GM19099 (cell line): Measurements from ENCODE around the gene PDZD7.
A peak's percentile ranks its signal among the peaks of the same experiment; 100 is the strongest.

Experiments used
- POLR2A ChIP-seq: IDR thresholded peaks from 3 replicates; pipeline ENCODE4 v1.6.1; 2011; ENCODE audit warnings: low read depth; ENCODE audit not compliant: insufficient read length; ENCODE audit errors: extremely low read depth

Gene PDZD7

DNA sequence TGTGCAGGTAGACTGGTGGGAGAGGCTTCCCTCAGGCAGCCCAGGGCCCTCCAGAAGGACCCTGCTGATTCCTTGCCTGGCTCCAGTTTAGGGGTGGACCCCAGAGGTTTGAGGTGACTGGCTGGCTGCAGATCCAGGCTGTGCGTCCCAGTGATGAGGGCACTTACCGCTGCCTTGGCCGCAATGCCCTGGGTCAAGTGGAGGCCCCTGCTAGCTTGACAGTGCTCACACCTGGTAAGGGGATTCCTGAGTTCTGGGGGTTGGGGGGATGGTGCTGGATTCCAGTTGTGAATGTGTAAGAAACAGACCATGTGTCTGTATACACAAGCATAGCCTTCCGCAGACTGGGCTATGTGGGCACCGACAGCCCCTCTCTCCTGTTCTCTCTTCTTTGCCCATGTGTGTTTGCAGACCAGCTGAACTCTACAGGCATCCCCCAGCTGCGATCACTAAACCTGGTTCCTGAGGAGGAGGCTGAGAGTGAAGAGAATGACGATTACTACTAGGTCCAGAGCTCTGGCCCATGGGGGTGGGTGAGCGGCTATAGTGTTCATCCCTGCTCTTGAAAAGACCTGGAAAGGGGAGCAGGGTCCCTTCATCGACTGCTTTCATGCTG is 33.6 kb upstream of the PDZD7 start:
- TF ChIP-seq POLR2A, result no peak

DNA sequence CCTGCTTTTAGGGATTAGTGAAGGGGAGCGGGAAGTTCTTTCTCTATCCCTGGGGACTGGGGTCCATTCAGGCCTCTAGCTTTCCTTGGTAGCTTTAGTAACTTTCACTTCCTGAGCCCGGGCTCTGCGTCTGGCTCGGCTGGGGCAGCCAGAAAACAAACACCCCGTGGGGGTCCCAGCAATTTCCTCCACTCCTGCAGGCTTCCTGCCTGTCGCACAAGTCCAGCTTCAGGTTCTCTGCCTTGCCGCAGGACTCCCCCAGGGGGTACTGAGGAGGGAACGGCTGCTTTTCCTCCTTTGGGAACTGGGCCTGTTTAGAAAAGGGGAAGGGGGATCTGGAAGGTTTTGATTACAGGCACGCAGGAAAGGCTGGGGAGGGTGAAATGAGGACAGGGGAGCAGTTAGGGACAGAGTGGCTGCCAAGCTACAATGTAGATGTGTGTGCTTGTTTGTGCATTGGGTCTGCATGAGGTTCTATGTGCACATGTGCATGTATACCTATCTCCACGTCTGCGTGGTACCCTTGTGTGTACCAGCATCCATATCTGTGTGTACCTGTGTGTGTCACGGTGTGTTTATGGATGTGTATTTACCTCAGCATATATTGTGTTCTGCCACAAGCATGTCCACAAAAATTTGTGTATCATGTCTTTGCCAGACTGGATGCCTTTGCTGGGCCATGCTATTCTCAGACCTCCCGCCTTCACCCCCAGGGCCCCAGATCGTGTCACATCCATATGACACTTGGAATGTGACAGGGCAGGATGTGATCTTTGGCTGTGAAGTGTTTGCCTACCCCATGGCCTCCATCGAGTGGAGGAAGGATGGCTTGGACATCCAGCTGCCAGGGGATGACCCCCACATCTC is 32.9 kb upstream of the PDZD7 start:
- TF ChIP-seq POLR2A, result no peak

DNA sequence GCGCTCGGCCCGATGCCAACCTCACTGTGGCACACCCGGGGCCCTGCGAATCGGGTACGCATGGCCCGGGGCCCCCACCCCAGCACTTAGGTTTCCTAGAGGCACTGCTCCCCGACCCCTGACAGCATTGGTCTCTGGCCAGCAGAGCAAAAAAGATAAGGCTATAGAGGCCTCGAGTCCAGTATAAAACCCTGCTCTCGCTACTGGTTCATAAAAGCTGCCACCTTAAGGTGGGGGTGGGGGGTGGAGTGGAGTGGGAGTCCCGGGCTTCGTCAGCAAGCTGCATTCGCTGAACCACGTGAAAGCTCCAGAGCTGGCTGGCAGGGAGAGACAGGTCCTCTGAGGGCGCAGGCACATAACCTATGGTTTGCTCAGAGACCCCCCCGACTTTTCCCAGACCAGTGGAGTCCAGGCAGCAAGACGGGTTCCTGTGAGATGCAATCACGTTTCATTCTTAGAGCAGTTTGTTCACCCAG is 32.2 kb upstream of the PDZD7 start:
- TF ChIP-seq POLR2A, result no peak

DNA sequence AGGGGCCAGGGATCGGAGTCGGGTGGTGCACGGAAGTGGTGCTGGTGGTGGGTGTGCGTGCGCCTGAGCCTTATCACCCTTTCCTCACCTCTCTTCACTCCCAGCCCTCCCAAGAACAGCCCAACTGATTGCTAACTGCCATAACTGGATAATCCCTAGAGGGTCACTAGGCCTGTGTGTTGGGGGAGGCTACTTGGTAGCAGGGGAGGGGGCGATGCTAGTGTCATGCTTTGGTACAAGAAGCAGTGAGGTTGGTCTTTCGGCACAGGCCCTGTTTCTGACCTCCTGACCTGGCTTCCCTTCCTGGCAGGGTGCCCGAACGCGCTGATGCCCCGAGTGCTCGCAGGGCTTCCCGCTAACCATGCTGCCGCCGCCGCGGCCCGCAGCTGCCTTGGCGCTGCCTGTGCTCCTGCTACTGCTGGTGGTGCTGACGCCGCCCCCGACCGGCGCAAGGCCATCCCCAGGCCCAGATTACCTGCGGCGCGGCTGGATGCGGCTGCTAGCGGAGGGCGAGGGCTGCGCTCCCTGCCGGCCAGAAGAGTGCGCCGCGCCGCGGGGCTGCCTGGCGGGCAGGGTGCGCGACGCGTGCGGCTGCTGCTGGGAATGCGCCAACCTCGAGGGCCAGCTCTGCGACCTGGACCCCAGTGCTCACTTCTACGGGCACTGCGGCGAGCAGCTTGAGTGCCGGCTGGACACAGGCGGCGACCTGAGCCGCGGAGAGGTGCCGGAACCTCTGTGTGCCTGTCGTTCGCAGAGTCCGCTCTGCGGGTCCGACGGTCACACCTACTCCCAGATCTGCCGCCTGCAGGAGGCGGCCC is 31.5 kb upstream of the PDZD7 start:
- peak; percentile 51 for TF ChIP-seq POLR2A

DNA sequence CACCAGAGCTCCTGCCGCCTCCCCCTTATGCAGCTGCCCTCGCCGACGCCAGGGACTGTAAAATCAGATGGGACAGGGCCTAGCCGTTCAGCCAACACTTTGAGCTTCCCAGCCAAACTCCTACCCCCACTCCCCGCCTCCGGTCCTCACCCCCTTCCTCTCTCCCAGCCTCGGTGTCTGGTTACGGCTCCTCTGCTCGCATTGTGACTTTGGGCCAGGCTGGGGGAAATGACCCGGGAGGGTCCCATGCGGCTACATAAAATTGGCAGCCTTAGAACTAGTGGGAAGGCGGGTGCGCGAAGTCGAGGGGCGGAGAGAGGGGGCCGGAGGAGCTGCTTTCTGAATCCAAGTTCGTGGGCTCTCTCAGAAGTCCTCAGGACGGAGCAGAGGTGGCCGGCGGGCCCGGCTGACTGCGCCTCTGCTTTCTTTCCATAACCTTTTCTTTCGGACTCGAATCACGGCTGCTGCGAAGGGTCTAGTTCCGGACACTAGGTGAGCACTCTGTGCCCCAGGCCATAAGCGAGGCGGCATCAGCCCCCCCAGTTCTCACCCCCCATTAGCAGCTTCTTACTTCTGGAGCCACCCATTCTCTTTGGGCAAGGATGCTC is 30.8 kb upstream of the PDZD7 start, which contains the start of gene KAZALD1:
Gene KAZALD1, plus strand, starts transcription at position 366 of the 608 bp plus-strand sequence. CDS start 604 bp downstream, outside the sequence.
- TF ChIP-seq POLR2A, result no peak

DNA sequence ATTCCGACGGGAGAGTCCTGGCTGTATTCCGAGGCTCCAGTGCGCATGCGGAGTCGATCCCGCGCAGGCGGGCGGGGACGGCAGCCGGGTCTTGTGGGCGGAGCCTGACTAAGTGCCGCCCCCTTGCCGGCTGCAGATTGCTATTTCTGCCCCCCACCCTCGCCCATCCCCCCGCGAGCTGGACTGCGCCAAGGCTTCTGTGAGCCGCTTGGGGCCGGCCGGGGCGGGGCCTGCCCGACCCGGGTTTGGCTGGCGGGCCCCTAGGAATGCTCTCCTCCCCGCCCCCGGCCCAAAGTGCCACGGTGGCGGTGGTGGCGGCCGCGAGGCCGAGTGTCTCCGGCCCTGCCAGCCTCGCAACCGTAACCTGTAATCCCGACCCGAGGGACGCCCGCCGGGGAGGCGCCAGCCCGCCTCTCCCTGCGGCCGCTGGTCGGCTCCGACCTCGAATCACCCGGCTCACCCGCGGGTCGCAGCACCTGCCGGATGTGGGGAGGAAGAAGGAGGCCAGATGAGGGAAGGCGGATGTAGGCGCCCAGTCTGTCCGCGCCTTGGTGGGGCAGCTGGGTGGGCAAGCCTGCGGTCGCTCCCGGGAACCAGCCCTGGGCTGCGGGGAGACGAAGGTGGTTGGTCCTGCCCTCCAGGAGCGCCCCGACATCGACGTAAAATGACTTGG is 30.2 kb upstream of the PDZD7 start:
- peak; percentile 76 for TF ChIP-seq POLR2A

DNA sequence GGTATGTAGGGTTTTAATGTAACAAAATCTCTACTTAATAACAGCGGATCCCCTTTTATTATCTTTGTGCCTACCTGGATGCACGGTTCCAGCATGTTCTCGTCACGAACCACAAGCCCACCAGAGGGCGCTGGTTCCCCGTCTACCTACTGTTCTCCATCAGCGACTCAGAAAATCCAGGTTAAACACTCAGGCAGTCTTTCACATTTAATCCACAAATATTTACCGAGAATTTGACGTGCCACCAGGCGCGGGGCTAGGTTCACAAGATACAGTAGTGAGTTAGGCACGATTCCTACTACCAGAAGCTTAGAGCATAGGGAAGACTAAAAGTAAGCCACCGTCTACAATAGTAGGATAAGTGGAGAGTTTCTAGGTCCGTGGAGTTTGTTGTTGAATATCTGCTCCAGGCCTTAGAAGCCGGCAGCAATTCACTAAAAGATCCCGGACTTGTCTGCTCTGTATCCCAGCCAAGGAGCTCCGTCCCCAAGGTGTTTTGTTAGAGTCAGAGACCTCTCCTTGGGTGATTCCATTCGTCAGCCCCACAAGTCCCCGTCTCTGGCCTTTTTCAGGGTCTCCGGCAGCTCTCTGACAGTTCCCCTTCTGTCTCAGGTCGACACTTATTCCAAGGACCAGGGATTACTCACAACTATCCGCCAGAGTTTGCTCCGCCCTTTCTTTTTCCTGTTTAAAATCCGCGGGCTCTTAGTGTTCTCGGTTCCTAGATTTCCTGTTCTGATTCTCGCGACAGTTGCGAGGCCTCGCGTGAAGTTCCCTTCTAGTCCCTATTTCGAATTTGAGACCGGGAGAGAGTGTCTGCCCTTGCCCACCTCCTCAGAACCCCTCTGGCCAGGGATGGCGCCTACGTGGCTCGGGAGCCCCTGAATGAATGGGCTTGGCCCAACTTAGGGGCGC is 29.4 kb upstream of the PDZD7 start:
- TF ChIP-seq POLR2A, result no peak

DNA sequence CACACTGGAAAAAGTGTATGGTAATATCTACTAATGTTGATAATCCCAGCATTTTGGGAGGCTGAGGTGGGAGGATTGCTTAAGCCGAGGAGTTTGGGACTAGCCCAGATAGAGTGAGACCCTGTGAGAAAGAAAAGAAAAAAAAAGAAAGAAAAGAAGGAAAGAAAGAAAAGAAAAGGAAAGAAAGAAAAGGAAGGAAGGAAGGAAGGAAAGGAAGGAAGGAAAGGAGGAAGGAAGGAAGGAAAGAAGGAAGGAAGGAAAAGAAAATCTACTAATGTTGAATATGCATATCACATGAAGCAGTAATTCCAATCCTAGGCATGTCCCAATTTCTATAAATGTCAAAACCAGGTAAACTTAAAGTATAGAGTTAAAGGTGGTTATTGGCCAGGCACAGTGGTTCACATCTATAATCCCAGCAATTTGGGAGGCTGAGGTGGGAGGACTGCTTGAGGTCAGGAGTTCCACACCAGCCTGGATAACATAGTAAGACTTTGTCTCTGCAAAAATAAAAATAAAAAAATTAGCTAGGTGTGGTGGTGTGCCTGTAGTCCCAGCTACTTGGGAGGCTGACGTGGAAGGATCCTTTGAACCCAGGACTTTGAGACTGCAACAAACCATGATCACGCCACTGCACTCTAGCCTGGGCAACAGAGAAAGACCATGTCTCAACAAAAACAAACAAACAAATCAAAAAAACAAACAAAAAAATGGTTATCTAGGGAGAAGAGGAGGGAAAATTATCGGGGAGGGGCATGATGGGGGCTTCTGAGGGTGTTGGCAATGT is 25.6 kb upstream of the PDZD7 start:
- no peak for TF ChIP-seq POLR2A

DNA sequence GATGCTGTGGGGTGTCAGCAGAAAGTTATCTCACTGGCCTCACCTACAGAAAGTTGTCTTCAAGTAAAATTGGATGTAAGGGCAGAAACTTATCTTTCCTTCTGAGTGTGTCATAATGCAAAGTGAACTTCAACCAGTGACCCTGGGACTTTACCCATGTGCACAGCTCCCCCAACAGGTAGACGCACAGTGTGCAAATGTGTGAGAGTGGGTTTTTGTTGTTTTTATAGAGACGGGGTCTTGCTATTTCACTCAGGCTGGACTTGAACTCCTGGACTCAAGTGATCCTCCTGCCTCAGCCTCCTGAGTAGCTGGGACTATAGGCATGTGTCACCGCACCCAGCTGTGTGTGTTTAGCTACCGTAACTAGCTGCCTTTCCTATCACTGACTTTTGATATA is 24.5 kb upstream of the PDZD7 start:
- TF ChIP-seq POLR2A, result no peak

DNA sequence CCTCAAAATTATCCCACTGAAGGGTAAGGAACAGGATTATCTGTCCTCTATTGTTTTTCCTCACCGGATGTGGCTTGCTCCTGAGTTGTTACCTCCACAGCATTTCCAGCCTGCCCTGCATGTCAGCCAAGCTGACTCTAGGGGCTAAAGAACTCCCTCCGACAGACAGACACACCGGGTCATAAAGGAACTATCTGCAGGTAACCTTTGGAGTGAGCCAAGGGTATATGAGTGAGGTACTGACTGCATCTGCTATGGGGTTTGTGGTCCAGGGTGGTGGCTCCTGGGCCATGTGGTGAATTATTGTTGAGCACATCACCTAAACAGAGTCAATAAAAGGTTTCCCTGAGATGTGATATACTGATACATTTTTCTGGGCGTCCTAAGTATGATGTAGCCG is 23.9 kb upstream of the PDZD7 start:
- no peak for TF ChIP-seq POLR2A

DNA sequence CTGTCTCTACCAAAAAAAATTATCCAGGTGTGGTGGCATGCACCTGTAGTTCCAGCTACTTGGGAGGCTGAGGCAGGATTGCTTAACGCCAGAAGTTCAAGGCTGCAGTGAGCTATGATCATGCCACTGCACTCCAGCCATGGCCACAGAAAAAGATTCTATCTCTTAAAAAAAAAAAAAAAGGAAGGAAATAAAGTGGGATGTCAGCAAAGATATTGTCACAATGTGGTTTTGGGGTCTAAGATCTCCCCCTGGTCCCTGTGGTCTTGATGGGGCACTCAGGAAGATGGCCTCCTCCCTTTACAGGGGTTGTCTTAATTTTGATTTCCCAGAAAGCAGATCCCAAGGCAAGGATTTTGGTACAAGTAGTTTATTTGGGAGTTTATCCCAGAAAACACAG is 23.4 kb upstream of the PDZD7 start:
- no peak for TF ChIP-seq POLR2A

DNA sequence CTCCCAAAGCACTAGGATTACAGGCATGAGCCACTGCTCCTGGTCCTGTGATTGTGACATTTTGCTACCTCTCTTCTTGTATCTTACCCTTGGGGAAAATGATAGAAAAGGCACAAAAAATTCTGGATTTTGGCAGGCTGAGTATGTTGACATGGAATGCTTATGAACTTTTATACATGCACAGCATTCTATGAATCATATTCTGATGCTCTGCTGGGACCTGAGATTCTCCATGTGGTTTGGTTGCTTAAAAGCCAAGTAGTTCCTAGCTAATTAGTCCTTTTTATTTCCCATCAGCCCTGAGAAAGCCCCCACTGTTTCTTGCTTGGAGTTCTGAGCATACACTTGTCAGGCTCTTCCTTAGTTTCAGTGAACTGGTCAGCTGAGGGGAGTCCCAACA is 22.6 kb upstream of the PDZD7 start:
- TF ChIP-seq POLR2A, result no peak

DNA sequence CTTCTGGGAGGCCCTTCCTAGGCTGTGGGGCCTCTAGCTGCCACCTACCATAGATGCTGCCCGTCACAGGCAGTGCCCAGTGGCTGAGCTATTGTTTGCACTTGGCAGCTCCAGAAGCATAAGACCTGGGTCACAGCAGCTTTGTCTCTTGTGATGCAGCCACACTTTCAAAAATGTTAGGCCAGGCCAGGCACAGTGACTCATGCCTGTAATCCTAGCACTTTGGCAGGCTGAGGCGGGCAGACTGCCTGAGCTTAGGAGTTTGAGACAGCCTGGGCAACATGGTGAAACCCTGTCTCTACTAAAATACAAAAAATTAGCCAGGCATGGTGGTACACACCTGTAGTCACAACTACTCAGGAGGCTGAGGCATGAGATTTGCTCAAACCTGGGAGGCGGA is 21.4 kb upstream of the PDZD7 start:
- TF ChIP-seq POLR2A, result no peak
